Endothelial cell of umbilical vein (primary cell): ENCODE data around the gene MYF6.

Experiments used
- POLR2A ChIP-seq: IDR thresholded peaks from 2 replicates; pipeline ENCODE4 v1.6.1; 2012; ENCODE audit warnings: low read depth, mild to moderate bottlenecking, control low read depth, low read length
- TF ChIP-seq, protein P1 (sequence below), 2 donors: IDR thresholded peaks; 1 replicate in 1 of 2; 2 replicates in 1 of 2; pipeline ENCODE4 v1.5.1; 2011; ENCODE audit warnings: low read length in 2 of 2, mild to moderate bottlenecking in 2 of 2, moderate library complexity in 2 of 2, control low read depth in 1 of 2, inconsistent platforms in 1 of 2, low read depth in 1 of 2; ENCODE audit not compliant: insufficient read depth in 1 of 2; ENCODE audit errors: extremely low read depth in 1 of 2

DNA sequence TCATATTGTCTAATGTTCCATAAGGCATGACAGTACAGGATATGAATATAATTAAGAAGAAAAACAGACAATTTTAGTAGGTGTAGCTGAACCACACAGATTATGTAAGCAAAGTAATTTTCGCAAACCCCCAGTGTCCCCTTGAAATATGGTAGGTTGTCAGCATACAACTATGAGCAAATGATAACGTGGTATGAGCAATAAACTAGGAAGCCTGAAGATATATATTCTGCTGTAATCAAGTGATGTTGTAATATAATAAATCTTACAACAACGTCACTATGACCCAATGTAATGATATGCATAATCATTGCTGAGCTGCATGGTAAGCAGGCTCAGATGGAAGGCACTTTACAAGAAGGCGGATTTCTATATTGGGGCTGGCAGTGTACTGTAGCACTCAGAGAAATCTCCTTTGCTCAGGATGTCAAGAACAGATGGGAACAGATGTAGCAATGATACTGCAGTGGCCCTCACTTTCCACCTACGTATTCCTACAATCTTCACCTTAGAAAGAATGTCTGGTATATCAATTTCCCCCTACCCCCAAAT lies 47.8 kb upstream of the MYF6 start:
- TF ChIP-seq POLR2A, result no peak
- TF ChIP-seq, protein P1, sequence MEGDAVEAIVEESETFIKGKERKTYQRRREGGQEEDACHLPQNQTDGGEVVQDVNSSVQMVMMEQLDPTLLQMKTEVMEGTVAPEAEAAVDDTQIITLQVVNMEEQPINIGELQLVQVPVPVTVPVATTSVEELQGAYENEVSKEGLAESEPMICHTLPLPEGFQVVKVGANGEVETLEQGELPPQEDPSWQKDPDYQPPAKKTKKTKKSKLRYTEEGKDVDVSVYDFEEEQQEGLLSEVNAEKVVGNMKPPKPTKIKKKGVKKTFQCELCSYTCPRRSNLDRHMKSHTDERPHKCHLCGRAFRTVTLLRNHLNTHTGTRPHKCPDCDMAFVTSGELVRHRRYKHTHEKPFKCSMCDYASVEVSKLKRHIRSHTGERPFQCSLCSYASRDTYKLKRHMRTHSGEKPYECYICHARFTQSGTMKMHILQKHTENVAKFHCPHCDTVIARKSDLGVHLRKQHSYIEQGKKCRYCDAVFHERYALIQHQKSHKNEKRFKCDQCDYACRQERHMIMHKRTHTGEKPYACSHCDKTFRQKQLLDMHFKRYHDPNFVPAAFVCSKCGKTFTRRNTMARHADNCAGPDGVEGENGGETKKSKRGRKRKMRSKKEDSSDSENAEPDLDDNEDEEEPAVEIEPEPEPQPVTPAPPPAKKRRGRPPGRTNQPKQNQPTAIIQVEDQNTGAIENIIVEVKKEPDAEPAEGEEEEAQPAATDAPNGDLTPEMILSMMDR (IDR thresholded peaks at IDR 0.05; ENCODE audit: extremely low read depth in 1 of 2, insufficient read depth in 1 of 2, low read depth in 1 of 2, low read length in 2 of 2), result no peak
